SK-N-DZ (cell line): ENCODE results near the gene TUBB.

ENCODE experiments used
- DNase-seq: peaks from one replicate; pipeline ENCODE4 v3.0.0-alpha.2; 2015; ENCODE audit warnings: low spot score

TUBB gene

GRCh38 chr6:30687659-30688431 is 32.3 kb upstream of the TUBB start:
- DNase-seq = no peak

GRCh38 chr6:30688569-30688968 is 31.6 kb upstream of the TUBB start:
- DNase-seq = no peak

- no peak for DNase-seq
Measured at GRCh38 chr6:30689022-30689865, 30.9 kb upstream of the TUBB start.

DNA sequence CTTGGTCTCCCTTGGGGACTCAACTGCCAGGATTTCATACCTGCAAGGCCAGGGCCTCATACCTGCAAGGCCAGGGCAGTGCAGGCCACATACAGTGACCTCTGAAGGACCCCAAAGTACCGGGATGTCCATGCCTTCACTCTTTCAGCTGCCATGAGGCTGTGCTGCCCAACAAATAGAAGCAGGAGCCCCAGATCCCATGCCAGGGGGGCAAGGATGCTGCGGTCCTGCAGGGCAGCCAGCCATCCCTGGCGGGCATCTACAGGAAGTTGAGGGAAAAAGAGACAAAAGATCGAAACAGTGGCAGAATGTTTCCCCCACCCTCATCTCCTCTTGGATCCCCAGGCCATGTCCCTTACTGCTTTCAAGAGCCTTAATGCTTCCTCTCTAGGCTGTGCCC is 30.2 kb upstream of the TUBB start:
- no peak for DNase-seq

GRCh38 chr6:30690403-30691207 is 29.5 kb upstream of the TUBB start, which contains the start of gene NRM:
NRM (minus strand) TSS chr6:30690984; CDS start chr6:30690974, 10 bp downstream.
- DNase-seq = peak; percentile 90

DNA sequence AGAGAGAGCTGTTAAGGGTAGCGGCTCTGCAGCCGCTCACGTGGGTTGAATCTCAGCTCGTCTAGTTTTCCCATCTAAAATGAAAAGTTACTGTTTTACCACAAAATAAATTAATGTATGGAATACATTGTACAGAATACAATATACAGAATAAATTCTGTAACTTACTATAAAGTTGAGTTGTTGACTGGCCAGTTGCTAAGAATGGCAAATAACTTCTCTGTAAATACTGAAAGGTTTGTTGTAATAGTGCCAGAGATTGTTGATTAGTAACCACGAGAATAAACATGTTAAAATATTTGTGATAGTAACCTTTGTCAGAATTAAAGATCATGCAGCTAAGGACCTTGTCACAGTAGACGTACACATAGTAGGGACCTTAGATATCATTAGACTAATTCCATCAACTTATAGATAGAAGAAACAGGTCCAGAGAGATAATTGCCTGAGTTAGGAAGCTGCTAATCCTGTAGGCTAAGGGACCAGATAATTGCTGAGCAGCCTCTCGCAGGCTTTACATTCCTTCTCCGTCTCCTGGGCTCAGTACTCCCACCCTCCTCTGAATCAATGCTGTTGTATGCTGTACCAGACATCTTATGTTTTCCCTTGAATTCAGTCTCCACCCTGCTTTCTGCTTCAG is 28.8 kb upstream of the TUBB start:
- no peak for DNase-seq

- DNase-seq = no peak
Measured at GRCh38 chr6:30696432-30696831, 23.7 kb upstream of the TUBB start.

DNA sequence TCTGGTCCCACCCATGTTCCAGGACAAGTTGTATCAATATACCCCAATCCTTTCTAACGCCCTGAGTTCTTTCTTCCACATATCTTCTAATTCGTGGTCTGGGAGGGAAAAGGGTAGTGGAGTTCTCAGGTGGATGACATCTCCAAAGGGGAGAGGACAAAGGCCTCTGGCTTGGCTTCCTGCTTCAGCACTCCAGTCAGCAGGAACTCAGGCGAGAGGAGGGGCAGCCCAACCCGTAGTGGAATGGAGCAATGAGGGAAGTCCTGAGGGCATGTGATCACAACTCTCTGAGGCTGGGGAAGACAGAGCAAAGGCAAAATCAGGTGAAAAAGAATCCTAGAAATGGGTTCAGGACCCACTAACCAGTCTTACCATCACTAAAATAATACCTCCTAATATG is 19.8 kb upstream of the TUBB start:
- DNase-seq = no peak

GRCh38 chr6:30703011-30703410 is 17.1 kb upstream of the TUBB start:
- no peak for DNase-seq

DNA sequence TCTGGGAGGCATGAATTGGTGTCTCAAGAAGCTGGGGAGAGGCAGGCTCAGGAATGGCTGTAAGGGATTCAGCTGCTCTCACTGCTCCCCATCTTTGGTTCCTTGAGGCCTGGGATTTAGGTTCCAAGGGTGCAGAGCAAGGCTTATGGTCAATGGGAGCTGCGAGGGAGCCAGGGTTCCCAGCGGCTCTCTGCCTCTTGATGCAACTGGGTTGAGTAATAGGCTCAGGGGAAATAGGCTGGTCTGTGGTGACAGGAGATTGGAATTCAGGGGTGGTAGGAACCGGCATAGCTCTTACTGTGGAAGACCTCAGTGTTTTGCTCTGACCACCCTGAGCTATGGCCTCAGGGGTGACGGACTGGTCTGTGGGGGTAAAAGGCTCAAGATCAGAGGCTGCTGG is 16.3 kb upstream of the TUBB start:
- no peak for DNase-seq

DNA sequence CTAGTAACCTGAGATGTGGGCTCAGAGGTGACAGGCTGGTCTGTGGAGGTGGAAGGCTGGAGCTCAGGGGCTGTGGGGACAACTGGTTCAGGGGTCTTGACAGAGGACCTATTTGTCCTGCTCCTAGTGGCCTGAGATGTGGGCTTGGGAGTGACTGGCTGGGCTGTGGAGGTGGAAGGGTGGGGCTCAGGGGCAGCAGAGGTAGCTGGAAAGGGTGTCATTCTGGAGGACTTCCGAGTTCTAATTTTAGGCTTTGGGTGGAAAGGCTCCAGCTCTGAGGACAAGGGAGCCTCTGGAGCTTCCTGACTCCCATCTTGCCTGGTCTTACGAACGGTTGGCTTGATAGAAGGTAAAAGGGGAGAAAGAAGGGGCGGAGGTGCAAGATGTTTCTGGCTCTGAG is 14.5 kb upstream of the TUBB start:
- DNase-seq = no peak

DNA sequence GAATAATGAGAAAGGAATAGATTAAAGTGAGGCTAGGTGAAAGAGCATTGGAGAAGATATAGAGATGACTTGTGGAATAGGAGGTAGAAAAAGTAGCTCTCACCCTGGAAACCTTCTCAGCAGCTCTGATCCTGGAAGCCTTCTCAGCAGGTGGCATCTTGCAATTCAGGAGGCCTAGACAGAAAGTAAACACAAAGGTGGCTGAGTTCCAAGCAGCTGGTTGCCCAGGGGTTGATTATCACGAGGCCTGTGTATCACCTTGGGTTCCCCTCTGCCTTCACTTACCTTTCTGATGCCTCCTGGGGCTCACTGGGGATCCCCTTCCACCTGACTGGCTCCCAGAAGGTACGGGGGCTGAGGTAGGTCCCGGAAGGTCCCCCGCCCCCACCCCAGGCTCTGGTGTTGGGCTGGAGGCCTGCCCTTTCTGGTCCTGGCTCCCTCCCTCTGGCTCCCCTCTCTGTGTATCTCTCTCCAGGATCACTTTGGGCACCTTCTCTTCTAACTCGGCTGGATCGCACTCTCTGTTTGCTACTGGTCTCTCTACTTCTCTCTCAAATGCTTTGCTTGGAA is 12.8 kb upstream of the TUBB start:
- DNase-seq = no peak

DNA sequence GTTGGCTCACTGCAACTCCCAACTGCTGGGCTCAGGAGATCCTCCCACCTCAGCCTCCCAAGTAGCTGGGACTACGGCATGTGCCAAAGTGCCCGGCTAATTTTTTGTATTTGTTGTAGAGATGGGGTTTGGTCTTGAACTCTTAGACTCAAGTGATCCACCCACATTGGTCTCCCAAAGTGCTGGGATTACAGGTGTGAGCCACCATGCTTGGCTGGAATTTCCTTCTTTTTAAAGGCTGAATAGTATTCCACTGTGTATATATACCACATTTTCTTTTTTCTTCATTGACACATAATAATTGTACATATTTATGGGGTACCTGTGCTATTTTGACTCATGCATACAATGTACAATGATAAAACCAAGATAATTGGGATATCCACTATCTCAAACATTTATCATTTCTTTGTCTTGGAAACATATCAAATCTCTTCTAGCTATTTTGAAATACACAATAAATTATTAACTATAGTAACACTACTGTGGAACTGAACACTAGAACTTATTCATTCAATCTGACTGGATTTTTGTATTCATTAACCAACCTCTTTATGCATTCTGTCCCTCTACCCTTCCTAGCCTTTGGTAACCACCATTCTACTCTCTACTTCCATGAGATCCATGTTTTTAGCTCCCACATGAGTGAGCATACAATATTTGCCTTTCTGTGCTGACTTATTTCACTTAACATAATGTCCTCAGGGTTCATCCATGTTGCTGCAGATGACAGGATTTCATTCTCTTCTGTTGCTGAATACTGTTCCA is 10.9 kb upstream of the TUBB start:
- DNase-seq = no peak

DNA sequence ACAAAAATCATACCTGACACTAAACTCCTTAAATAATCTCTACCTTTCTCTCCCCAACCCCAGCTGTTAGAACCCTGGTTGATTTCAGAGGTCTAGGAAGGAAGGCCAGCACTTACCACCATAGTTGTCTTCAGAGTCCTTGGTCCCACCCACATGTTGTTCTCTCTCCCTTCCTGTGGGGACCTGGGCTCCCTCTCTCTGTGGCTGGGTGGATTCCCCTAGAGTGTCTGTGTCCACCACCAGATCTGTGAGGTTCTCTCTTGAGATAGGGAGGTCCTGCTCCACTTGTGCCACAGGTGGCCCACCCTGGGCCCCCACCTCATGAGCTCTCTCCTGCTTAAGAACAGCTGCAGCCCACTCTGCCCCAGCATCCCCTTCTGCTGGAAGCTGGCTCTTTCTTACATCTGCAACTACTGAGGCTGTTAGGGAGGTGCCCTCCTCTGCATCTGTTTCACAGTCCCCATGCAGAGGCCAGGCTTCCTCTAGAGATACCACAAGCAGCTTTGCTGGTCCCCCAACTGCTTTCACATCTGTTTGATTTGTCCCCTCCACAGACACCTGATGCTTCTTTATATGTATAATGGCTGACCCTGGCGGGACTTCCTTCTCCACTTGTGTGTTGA is 8.3 kb upstream of the TUBB start:
- DNase-seq = no peak

- no peak for DNase-seq
Measured at GRCh38 chr6:30712441-30712945, 7.7 kb upstream of the TUBB start.

GRCh38 chr6:30714263-30714662 is 5.9 kb upstream of the TUBB start:
- no peak for DNase-seq

- no peak for DNase-seq
Measured at GRCh38 chr6:30716879-30717128, 3.3 kb upstream of the TUBB start.

GRCh38 chr6:30717129-30717844 is 2.9 kb upstream of the TUBB start, which contains the start of gene MDC1:
MDC1 (minus strand) TSS chr6:30717281; CDS start chr6:30715175, 2,106 bp downstream.
- peak; percentile 100 for DNase-seq
